ENCODE results near the gene SSBP2. TPM values are rescaled to one million over a fixed set of nuclear protein-coding genes. Genes with fewer than 3 reads are reported as not detected.
"Not testable (repeated sequence)": the region's sequence is repeated elsewhere in the genome, so short reads cannot be mapped to it uniquely, and the experiment has no call there.

Gene SSBP2
- total RNA-seq, 1 donor from 2014 or later: 9.8 TPM

DNA sequence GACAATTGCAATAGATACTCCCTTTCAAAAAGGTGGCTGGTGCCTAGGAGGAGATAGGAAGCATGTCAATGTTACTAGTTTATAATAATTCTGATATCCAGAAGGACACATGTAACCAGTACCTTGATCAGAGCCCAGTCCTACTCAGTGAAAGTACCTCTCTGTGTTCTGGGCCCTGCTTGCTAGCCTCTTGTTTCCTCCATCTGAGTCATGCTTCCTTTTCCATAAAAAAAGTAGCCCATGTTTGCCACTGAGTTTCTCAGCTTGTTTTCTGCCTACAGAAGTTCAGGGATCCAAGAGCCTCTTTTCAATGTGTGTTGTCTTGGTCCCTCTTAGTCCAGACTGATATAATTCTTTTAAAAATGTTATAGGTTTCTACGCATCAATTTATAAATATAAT, 149.0 kb downstream of the SSBP2 start:
- peak; percentile 17 for DNase-seq (ENCODE audit: low read depth, low spot score)

DNA sequence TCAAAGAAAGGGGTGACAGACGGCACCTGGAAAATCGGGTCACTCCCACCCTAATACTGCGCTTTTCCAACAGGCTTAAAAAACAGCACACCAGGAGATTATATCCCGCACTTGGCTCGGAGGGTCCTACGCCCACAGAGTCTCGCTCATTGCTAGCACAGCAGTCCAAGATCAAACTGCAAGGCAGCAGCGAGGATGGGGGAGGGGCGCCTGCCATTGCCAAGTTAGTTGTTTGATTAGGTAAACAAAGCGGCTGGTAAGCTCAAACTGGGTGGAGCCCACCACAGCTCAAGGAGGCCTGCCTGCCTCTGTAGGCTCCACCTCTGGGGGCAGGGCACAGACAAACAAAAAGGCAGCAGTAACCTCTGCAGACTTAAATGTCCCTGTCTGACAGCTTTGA, 158.8 kb downstream of the SSBP2 start:
- not testable (repeated sequence) for DNase-seq (ENCODE audit: low read depth, low spot score)

DNA sequence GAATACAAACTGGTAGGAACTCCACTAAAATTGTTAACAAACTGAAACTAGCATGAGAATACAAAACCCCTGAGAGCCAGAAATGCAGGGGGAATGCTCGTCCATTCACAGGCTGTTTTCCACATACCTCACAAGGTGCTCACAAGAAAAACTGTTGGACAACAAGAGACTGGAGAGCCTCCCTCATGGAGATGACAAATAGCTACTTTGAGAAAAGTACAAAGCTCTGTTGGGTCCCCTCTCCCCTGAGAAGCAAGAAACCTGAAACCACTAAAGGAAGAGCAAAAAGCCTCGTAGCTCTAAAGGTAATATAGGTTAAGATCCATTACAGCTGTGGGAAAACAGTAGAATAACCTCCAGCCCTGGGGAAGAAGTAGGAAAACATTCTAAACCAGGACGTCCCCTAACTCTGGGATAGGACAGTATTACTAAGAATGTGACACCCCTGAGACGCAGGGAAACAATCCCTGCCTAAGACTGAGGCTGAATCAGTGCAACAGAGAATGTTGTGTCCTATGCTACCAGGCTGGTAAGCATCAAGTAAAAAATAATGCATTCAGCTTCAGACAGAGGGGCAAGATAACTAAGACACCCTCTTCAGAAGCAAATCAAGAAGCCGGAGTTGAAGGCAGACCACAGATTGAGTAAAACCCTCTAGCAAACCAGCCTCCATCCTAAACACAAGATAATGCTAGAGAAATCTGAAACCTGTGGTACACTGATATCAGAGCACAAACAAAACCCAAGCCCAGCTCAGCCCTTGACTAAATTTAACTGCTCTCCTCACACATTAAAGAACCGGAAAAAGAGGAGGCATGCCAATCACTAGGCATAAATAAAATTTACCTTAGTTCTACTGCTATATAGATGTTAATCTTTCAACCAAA, 160.2 kb downstream of the SSBP2 start:
- DNase-seq (ENCODE audit: low read depth, low spot score): no peak

DNA sequence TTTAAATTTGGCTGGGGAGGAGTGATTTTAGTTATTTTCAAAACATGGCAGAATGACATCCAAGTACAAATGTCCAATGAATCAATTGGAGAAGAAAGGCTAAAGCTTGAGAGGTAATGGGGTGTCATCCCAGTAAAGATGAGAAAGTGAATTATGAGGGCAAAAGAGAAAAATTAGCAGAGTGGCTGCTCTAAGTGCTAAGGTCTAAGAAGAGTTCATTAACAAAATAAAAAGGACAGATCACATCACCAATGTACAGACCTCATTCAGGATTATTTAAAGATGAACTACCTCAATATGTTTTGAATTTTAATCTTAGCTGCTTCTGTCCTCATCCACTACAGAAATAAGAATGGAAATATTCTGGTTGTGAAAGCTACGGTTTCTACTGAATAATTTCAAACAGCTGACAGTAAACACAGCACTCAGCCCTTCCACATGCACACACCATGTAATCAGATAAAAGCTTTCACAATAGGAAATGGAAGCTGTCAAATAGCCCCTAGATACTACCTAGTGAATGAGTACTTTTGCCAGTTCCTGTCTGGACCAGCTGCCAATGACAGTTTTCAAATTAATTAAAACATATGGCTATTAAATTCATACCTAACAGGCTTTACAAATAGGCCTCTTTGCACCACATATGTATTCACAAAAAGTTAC, 171.5 kb downstream of the SSBP2 start:
- peak; percentile 7 for DNase-seq (ENCODE audit: low read depth, low spot score)

DNA sequence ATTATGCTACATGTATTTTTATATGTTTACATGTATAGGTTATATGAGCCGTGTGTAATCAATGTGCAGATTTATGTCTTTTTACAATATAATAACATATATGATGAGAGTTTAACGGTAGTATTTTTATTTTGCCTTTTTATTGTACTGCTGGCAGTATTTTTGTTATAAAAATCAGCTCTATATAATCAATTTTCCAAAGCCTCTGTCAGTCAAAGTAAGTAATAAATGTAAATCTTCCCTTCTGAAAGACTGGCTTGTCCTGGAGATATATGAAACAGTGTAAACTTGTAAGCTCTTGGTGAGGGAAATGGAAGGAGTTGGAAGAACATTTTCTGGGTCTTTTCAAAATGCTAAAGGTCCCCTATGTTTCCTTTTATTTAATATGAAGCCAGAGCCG, 173.8 kb downstream of the SSBP2 start:
- DNase-seq (ENCODE audit: low read depth, low spot score): no peak

DNA sequence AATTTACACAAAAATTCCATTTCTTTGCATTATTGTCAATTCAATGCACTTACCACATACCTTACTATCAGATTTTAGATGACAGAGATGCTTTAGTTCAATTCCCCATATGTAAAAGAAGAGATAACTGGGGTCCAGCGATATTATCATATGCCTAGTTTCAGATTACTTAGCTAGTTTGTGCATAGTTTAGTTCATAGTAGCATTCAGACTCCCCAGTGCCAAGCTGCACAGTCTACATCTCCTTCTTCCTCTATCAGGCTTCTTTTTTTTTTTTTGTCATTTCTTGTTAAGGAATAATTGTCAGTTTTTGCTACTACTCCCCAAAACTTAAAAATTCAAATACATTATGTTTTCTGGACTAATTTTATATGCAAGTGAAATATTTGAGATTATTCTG, 175.0 kb downstream of the SSBP2 start:
- no peak for DNase-seq (ENCODE audit: low read depth, low spot score)

DNA sequence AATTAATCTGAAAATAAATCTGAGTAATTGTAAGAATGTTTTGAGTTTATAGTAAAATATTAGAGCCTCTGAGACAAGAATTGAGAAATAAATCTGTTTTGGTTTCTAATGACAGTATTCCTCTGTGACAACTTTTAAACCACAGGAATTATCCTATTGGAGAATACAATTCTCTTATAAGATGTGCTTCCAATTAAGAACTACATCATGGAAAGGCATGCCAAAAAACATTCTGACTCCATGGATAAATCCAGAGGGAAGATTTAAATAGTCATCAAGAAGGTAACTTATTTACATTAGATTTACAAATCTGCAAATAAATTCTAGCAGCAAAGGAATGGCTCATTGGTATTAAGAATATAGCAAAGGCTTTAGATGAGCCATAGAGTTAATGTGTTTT, 178.7 kb downstream of the SSBP2 start:
- no peak for DNase-seq (ENCODE audit: low read depth, low spot score)

DNA sequence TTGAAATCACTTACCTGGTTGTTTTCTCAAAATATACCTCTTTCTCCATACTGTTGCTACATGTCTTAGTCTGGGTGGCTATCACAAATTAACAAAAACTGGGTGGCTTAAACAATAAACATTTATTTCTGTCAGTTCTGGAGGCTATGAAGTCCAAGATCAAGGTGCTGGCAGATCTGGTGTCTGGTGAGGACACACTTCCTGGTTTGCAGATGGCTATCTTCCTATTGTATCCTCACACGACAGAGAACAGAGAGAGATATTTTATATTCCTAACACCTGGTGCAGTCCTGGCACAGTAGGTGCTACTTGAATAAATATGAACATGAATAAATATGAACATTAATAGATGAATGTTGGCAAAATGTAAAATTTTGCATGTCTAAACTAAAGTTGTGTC, 192.7 kb downstream of the SSBP2 start:
- DNase-seq (ENCODE audit: low read depth, low spot score): no peak

DNA sequence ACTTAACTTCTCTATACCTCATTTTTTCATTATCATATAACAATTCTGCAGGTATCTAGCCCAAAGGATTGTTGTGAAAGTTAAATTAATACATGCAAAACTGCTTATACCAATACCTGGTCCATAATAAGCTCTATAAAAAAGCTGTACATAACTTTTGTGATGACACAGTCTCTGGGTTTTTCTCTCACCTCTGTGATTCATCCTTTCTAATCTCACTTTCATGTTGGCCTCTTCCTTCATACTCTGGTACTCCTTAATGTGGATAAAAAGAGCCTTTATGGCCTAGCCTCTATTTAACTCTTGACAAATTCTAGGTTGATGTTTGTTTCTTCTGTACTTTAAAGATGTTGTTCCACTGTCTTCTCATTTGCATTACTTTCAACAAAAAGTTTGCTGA, 194.1 kb downstream of the SSBP2 start:
- DNase-seq (ENCODE audit: low read depth, low spot score): no peak

DNA sequence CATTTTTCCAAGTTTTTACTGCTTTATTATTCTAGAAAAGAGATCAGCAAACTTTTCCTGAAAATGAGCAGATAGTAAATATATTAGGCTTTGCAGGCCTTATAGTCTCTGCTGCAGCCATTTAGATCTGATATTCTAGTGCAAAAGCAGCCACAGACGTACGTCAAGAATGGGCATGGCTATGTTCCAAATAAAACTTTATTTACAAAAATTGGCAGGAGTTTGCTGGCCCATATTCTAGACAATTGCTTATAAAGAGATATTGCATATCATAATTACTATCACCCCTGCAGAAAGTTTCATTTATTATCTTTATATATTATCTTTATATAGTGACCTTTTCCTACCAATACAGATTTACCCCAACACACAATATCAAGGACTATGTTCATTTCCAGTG, 195.0 kb downstream of the SSBP2 start:
- DNase-seq (ENCODE audit: low read depth, low spot score): no peak

DNA sequence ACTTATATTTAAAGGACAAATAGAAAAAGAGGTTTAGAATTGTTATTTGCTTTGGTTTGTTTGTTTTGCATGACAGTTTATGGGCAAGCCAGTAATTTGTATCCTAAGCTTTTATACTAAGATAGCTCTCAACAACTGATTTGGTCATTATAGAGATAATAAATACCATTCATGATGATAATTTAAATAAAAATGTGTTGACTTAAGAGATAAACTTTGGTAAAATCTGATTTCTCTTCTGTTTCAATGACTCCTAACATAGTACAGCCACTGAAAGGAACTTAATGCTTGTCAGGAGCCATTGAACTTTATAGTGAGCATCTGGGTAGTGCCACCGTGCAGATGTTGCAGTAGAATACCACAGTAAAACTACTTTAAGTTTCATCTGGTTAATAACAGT, 196.2 kb downstream of the SSBP2 start:
- no peak for DNase-seq (ENCODE audit: low read depth, low spot score)

DNA sequence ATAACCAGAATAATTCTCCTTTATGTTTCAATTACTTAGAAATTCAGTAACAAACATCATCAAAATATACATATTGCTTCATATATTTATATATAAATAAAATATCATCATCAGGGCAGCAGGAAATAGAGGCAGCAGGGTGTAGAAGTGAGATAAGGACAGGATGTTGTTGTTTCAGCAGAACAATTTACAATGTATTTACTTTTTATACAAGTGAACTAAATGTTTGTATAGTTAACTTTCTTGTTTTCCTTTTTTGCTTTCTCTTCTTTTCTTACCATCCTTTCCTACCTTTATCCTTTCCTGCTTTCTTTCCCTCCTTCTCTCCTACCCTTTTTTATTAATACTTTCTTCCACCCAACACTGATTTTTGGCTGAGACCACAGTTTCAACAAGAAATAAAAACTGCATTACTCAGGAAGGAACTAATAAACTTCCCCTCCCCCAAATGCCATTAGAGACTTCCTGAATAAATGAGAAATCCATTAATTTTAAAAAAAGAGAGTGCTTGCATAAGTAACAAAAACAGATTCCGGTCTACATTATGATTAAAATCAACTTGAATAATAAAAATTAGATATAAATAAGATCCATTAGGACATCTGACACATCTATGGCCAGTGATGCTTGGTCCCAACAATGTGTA, 197.2 kb downstream of the SSBP2 start:
- DNase-seq (ENCODE audit: low read depth, low spot score): peak; percentile 27

DNA sequence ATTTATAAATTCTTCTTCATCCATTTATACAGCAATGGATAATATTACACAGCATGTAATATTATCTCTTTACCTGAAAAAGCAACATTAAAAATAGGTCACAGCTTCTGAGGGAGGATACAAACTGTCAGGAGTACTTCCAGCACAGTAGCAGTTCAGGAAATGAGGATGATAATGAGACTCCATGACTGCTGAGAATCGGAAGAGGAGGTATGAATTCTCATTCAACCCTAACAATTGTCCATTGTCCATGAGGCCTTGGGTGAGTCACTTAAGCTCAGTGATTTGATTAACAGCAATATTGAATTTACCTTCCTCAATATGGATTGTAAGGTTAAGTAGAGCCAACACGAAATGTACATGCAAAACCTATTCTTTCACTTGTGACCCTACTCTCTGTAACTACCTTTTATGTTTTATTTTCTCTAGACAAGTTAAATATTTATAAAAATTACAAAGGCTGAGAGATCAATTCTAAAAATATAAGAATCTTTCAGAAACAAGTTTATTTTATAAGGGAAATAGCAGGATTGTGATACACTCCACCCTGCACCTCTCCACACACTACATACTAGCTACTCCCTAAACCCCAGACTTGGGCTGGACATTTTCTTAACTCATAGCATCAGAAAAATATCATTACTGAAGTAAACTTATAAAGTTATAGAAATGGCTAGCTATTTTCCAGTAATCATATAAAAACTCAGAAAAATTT, 197.9 kb downstream of the SSBP2 start:
- DNase-seq (ENCODE audit: low read depth, low spot score): peak; percentile 57

DNA sequence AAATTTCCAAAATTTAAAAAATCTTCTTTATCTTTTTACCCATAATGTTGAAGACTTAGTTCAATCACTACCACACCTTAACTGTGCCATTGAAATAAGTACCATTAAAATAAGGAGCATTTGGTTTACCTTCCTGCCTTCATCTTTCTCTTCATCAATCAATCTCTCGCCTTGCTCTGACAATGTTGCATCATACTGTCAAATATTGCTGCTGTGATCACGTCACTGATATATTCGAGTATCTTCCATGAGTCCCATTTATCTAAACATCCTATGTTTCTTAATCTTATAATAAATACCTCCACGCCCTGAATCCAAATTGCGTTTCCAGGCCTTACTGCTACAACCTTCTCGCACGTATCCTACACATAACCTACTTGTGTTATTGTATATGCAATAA, 201.8 kb downstream of the SSBP2 start:
- DNase-seq (ENCODE audit: low read depth, low spot score): no peak

DNA sequence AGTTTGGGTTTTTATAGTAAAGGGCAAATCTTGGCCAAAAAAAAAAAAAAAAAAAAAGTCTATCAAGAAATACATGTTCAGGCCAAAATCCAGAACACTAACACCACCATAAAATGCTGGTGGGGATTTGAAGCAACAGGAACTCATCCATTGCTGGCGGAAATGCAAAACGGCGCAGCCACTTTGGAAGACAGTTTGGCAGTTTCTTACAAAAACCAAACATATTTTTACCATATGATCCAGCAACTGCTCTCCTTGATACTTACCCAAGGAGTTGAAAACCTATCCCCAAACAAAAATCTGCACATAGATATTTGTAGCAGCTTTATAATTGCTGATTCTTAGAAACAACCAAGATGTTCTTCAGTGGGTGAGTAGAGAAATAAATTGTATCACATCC, 203.9 kb downstream of the SSBP2 start:
- DNase-seq (ENCODE audit: low read depth, low spot score): no peak

DNA sequence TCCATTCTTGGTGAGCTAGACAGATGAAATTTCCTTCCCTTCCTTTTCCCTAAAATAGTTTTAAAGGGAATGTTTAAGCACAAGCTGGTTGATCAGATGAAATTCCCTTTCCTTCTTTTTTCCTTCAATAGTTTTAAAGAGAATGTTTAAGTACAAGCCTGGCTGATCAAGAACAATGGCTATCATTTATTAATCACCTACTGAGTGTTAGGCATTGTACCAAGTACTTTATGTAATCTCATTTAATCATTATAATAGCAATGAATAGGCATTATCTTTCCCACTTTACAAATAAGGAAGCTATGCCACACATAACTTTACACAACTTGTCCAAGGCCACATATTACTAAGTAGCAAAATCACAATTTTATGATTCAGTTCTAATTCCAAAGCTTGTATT, 205.0 kb downstream of the SSBP2 start:
- no peak for DNase-seq (ENCODE audit: low read depth, low spot score)

DNA sequence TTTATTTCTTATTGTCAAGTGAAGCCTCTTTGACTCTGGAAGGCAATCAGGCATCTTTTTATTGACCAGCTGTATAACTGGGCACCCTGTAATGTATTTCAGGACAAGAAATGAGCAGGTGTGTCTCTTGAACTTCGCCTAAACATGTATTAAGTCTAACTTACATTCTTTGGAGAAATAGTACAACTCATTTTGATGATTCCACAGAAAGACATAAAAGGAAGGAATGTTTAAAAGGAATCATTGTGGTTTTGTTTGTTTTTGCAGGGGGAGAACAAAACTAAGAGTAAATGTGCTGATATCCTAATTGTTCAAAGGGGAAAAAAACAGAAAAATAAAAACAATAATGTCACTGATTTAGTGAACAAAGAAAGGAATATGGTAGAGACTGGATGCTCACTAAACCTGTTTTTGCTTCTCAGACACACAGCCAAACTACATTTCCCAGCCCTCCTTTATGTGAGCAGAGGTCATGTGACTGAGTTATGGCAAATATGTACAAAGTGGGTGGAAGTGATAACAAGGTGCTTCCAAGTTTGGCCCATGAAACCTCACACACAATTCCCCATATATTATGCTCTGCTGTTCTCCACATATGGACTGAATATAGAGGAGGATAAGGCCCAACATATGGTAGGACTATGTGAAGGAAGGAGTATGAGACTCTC, 206.4 kb downstream of the SSBP2 start:
- DNase-seq (ENCODE audit: low read depth, low spot score): no peak

DNA sequence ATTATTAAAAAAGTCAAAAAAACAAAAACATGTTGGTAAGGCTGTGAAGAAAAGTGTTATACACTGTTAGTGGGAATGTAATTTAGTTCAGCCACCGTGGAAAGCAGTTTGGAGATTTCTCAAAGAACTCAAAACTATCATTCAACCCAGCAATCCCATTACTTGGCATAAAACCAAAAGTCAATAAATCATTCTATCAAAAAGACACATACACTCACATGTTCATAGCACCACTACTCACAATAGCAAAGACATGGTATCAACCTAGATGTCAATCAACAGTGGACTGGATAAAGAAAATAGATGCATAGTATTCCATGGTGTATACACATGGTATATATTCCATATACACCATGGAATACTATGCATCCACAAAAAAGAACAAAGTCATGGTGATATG, 208.7 kb downstream of the SSBP2 start:
- DNase-seq (ENCODE audit: low read depth, low spot score): no peak

DNA sequence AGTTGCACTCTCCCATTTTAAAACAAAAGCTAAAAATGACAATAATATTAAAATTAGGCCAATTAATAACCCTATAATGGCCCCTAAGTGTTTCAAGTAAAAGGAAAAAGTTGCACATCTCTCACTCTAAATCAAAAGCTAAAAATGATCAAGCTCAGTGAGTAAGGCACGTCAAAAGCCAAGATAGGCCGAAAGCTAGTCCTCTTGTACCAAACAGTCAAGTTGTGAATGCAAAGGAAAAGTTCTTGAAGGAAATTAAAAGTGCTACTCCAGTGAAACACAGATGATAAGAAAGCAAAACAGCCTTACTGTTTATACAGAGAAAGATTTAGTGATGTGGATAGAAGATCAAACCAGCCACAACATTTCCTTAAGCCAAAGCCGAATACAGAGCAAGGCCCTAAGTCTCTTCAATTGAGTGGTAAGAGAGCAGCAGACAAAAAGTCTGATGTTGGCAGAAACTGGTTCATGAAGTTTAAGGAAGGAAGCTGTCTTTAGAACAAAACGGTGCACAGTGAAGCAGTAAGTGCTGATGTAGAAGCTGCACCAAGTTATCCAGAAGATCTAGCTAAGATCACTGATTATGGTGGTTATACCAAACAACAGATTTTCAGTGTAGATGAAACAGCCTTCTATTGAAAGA, 212.9 kb downstream of the SSBP2 start:
- DNase-seq (ENCODE audit: low read depth, low spot score): no peak

DNA sequence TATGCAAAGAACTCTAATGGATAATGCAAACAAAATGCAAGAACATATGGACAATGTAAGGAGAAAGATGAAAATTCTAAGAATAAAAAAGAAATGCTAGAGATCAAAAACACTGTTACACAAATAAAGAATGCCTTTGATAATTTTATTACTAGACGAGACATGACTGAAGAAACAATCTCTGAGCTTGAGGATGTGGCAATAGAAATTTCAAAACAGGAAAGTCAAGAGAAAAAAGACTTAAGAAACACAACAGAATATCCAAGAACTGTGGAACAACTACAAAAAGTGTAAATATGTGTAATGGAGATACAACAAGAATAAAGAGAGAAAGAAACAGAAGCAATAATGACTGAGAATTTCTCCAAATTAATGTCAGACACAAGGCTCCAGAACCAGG, 216.5 kb downstream of the SSBP2 start:
- DNase-seq (ENCODE audit: low read depth, low spot score): no peak
